IMR-90 (cell line): Measurements from ENCODE around the gene MRPL23. TPM values are rescaled to one million over a fixed set of nuclear protein-coding genes. Genes with fewer than 3 reads are reported as not detected.

Experiments used
- ATAC-seq: fragments of 200-7000 bp; cut with Tn5 transposase; 2 replicates; pipeline ENCODE4 v1.9.1; 2020; ENCODE audit warnings: low read depth, mild to moderate bottlenecking, moderate library complexity
- BruUV-seq: library from RNA; stranded (reverse); fragments of 400-500 nt; replicated peaks from 2 replicates; lab custom pipeline; 2021; lab: Mats Ljungman, UMichigan
- CTCF ChIA-PET: fragments of 300-600 bp; formaldehyde crosslinking; extraction: SDS; loops from one replicate; lab custom pipeline; 2021; ENCODE audit warnings: antibody characterized with exemption; lab: Yijun Ruan, JAX
- POLR2A ChIA-PET: fragments of 300-600 bp; sonication (Branson Sonifier 250); formaldehyde crosslinking; loops from one replicate; lab custom pipeline; 2022; ENCODE audit warnings: antibody characterized with exemption; ENCODE audit not compliant: unreplicated experiment; lab: Charles Lee
- DNase-seq: peaks from one replicate; pipeline ENCODE4 v3.0.0; 2013
- H2AFZ ChIP-seq: replicated peaks from 2 replicates; pipeline ENCODE3; 2013; ENCODE audit warnings: low read length, mild to moderate bottlenecking; ENCODE audit not compliant: poor library complexity
- H2AK5ac ChIP-seq: 2 replicates; pipeline ENCODE4 v1.6.1; 2013; ENCODE audit warnings: low read depth, low read length, inconsistent platforms
- H2AK9ac ChIP-seq: replicated peaks from 2 replicates; pipeline ENCODE3; 2013; ENCODE audit warnings: mild to moderate bottlenecking, low read depth, low read length, moderate library complexity; ENCODE audit not compliant: poor library complexity
- H2BK120ac ChIP-seq: 2 replicates; pipeline ENCODE4 v1.6.1; 2013; ENCODE audit warnings: low read depth, low read length, inconsistent platforms
- H2BK15ac ChIP-seq: 3 replicates; pipeline ENCODE4 v1.6.1; 2013; ENCODE audit warnings: low read depth, low read length, inconsistent platforms
- H2BK20ac ChIP-seq: 2 replicates; pipeline ENCODE4 v1.6.1; 2013; ENCODE audit warnings: low read depth, mild to moderate bottlenecking, inconsistent platforms, low read length, moderate library complexity
- H2BK5ac ChIP-seq: 2 replicates; pipeline ENCODE4 v1.6.1; 2013; ENCODE audit warnings: mild to moderate bottlenecking, low read depth, low read length, inconsistent platforms; ENCODE audit not compliant: poor library complexity, severe bottlenecking
- H3K14ac ChIP-seq: replicated peaks from 2 replicates; pipeline ENCODE4 v1.6.1; 2013; ENCODE audit warnings: low read depth, low read length, inconsistent platforms
- H3K18ac ChIP-seq: 2 replicates; pipeline ENCODE4 v1.6.1; 2013; ENCODE audit warnings: low read depth, low read length, control low read depth
- H3K23ac ChIP-seq: 2 replicates; pipeline ENCODE4 v1.6.1; 2013; ENCODE audit warnings: low read depth, low read length, inconsistent platforms
- H3K27ac ChIP-seq: 2 replicates; pipeline ENCODE4 v1.5.1; 2013; ENCODE audit warnings: mild to moderate bottlenecking, control low read depth, low read length; ENCODE audit not compliant: insufficient read depth
- H3K27me3 ChIP-seq: 2 replicates; pipeline ENCODE4 v1.6.1; 2013; ENCODE audit warnings: low read length; ENCODE audit not compliant: control insufficient read depth, insufficient read depth
- H3K36me3 ChIP-seq: 2 replicates; pipeline ENCODE4 v1.6.1; 2013; ENCODE audit warnings: low read length, mixed read lengths; ENCODE audit not compliant: control insufficient read depth, insufficient read depth
- H3K4ac ChIP-seq: 2 replicates; pipeline ENCODE4 v1.6.1; 2013; ENCODE audit warnings: low read depth, low read length, inconsistent platforms
- H3K4me1 ChIP-seq: 2 replicates; pipeline ENCODE4 v1.6.1; 2013; ENCODE audit warnings: low read length, mixed read lengths; ENCODE audit not compliant: control insufficient read depth, insufficient read depth
- H3K4me2 ChIP-seq: 2 replicates; pipeline ENCODE4 v1.6.1; 2013; ENCODE audit warnings: low read depth, mild to moderate bottlenecking, control low read depth, low read length, moderate library complexity
- H3K4me3 ChIP-seq: 2 replicates; pipeline ENCODE4 v1.5.1; 2013; ENCODE audit warnings: low read depth, mild to moderate bottlenecking, control low read depth, low read length, moderate library complexity; ENCODE audit not compliant: insufficient read depth
- H3K56ac ChIP-seq: 2 replicates; pipeline ENCODE4 v1.6.1; 2013; ENCODE audit warnings: low read length, inconsistent platforms; ENCODE audit not compliant: insufficient read depth; ENCODE audit errors: extremely low read depth
- H3K79me1 ChIP-seq, 2 experiments: 2 replicates each; pipeline ENCODE4 v1.6.1; 2013; ENCODE audit warnings: low read length in 2 of 2, inconsistent platforms in 1 of 2, low read depth in 1 of 2
- H3K9ac ChIP-seq: 2 replicates; pipeline ENCODE4 v1.6.1; 2013; ENCODE audit warnings: low read depth, low read length, control low read depth
- H3K9me1 ChIP-seq: 2 replicates; pipeline ENCODE4 v1.6.1; 2013; ENCODE audit warnings: low read length, inconsistent platforms; ENCODE audit not compliant: insufficient read depth
- H3K9me3 ChIP-seq: 2 replicates; pipeline ENCODE4 v1.6.1; 2013; ENCODE audit warnings: low read length; ENCODE audit not compliant: control insufficient read depth, insufficient read depth
- H4K20me1 ChIP-seq: 2 replicates; pipeline ENCODE4 v1.6.1; 2013; ENCODE audit warnings: low read length, inconsistent platforms; ENCODE audit not compliant: insufficient read depth
- H4K5ac ChIP-seq: 2 replicates; pipeline ENCODE4 v1.6.1; 2013; ENCODE audit warnings: mild to moderate bottlenecking, low read depth, low read length, control low read depth
- H4K8ac ChIP-seq, 2 experiments: 2 replicates each; pipeline ENCODE4 v1.6.1; 2013; ENCODE audit warnings: low read depth in 2 of 2, low read length in 2 of 2, control low read depth in 1 of 2, inconsistent platforms in 1 of 2
- H4K91ac ChIP-seq: 2 replicates; pipeline ENCODE4 v1.6.1; 2013; ENCODE audit warnings: low read depth, low read length, inconsistent platforms; ENCODE audit not compliant: insufficient read depth
- CEBPB ChIP-seq: IDR thresholded peaks from 2 replicates; pipeline ENCODE4 v1.6.1; 2012; ENCODE audit warnings: low read depth, low read length, improper control_type of control experiment
- CHD1 ChIP-seq: IDR thresholded peaks from 2 replicates; pipeline ENCODE4 v1.6.1; 2012; ENCODE audit warnings: low read depth, low read length, improper control_type of control experiment
- FOS ChIP-seq: fragments of 150-350 bp; IDR thresholded peaks from 2 replicates; pipeline ENCODE4 v1.6.1; 2016; ENCODE audit warnings: low read depth, low read length
- MAFK ChIP-seq: IDR thresholded peaks from 2 replicates; pipeline ENCODE4 v1.6.1; 2012; ENCODE audit warnings: low read depth, low read length, improper control_type of control experiment
- MAZ ChIP-seq: IDR thresholded peaks from 2 replicates; pipeline ENCODE4 v1.6.1; 2012; ENCODE audit warnings: low read depth, mild to moderate bottlenecking, low read length, improper control_type of control experiment, moderate library complexity, borderline replicate concordance
- MXI1 ChIP-seq: IDR thresholded peaks from 2 replicates; pipeline ENCODE4 v1.6.1; 2012; ENCODE audit warnings: low read depth, mild to moderate bottlenecking, low read length, moderate library complexity, borderline replicate concordance
- NFE2L2 ChIP-seq: fragments of 150-350 bp; IDR thresholded peaks from 2 replicates; pipeline ENCODE4 v1.6.1; 2016; ENCODE audit warnings: low read depth, mild to moderate bottlenecking, low read length
- POLR2A ChIP-seq: IDR thresholded peaks from 2 replicates; pipeline ENCODE4 v1.6.1; 2012; ENCODE audit warnings: mild to moderate bottlenecking, low read depth, low read length
- RAD21 ChIP-seq: IDR thresholded peaks from 2 replicates; pipeline ENCODE4 v1.6.1; 2012; ENCODE audit warnings: low read length, improper control_type of control experiment
- RCOR1 ChIP-seq: IDR thresholded peaks from 2 replicates; pipeline ENCODE4 v1.6.1; 2012; ENCODE audit warnings: mild to moderate bottlenecking, low read length, improper control_type of control experiment; ENCODE audit not compliant: insufficient replicate concordance
- RFX5 ChIP-seq: IDR thresholded peaks from 2 replicates; pipeline ENCODE4 v1.8.0; 2012; ENCODE audit warnings: low read depth, mild to moderate bottlenecking, low read length, moderate library complexity
- SMC3 ChIP-seq: fragments of 150-350 bp; IDR thresholded peaks from 2 replicates; pipeline ENCODE4 v1.6.1; 2016; ENCODE audit warnings: low read depth, mild to moderate bottlenecking, antibody characterized with exemption, low read length, moderate library complexity
- WGBS, 2 experiments: methylation state at CpG; one replicate each; pipeline versions ENCODE4 v1.1.5 to v1.1.7; 2013; ENCODE audit warnings: missing lambda C conversion rate in 2 of 2; ENCODE audit not compliant: insufficient read length in 1 of 2; ENCODE audit errors: extremely low coverage in 2 of 2; 5-methylcytosine and 5-hydroxymethylcytosine counted together
- dilution Hi-C: fragments of 300-500 bp; cut with HindIII; formaldehyde crosslinking; loops from one replicate; pipeline ENCODE4 v1.14.3; 2018; ENCODE audit warnings: low sequenced_read_pairs; ENCODE audit not compliant: unreplicated experiment
- in situ Hi-C: fragments of 300-500 bp; cut with MboI; formaldehyde crosslinking; loops from 3 replicates; pipeline ENCODE4 v1.14.3; 2019; ENCODE audit warnings: low sequenced_read_pairs, inconsistent platforms, mixed read lengths
- intact Hi-C: fragments of 100-400 bp; cut with micrococcal nuclease; formaldehyde crosslinking; loops from 2 replicates; pipeline ENCODE4 v1.10.0; 2022
- polyA plus RNA-seq, 3 experiments: library from polyadenylated mRNA; depleted of rRNA; stranded (reverse); fragments of >200 nt; gene quantifications; 2 replicates each; pipeline ENCODE4 v1.2.3, GENCODE V29; 2012; ENCODE audit warnings: low replicate concordance in 1 of 3
- total RNA-seq: library from RNA; depleted of rRNA; stranded (reverse); fragments of >200 nt; gene quantifications from 2 replicates; pipeline ENCODE4 v1.2.3, GENCODE V29; 2012
- TF ChIP-seq, protein P1 (sequence below): fragments of 150-350 bp; IDR thresholded peaks from 2 replicates; pipeline ENCODE4 v1.6.1; 2016; ENCODE audit warnings: low read depth, mild to moderate bottlenecking, low read length, moderate library complexity, borderline replicate concordance
- TF ChIP-seq, protein P2 (sequence below): conservative IDR thresholded peaks from 2 replicates; pipeline ENCODE4 v1.5.1; 2012; ENCODE audit warnings: mild to moderate bottlenecking, low read depth, low read length, improper control_type of control experiment

MRPL23 gene
- total and polyA plus RNA-seq, 2 of the 4 experiments (the other 2 are of a cell fraction), result 68.4 to 114 TPM

DNA sequence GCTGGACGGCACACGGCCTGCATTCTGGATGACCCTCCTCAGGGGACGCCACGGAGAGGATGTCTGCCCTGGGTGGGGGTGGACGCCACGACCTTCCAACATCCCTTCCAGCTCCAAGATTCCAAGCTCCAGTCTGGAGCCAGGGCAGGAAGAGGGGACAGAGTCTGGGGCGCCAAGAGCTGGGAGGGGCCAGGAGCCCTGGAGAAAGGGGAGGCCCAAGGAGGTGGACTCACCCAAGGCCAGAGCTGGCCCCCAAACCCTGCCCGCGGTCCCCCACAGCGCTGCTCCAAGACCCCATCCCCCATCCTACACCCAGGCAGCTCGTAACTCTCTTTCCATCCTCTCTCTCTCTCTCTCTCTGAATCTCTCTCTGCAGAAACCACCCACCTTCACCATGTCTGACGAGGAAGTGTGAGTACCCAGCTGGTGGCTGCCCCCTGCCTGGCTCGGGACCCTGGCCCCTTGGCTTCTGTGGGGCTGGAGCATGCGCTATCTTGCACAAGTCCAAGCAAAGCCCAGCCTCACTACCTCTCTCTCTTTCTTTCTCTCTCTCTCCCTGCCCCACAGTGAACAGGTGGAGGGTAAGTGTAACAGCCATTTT lies 24.6 kb upstream of the MRPL23 start:
- dilution Hi-C loops (no loop called here), intact Hi-C loops (no loop called here), in situ Hi-C loops (no loop called here)
- POLR2A ChIA-PET, result no interaction called here
- Histone ChIP-seq H3K56ac (no peak overlapping the region), H2AK5ac (no peak overlapping the region), H4K91ac (no peak overlapping the region), H2BK15ac (no peak overlapping the region), H3K18ac (no peak overlapping the region), H3K79me1 (no peaks in the 10 kb centered on the region), H4K8ac (no peak overlapping the region), H3K27ac (no peak overlapping the region), H3K14ac (no peak overlapping the region), H2AFZ (no peak overlapping the region), H3K36me3 (no peaks in the 10 kb centered on the region), H3K4ac (no peak overlapping the region), H3K9ac (no peak overlapping the region), H4K20me1 (no peaks in the 10 kb centered on the region), H3K9me1 (no peaks in the 10 kb centered on the region), H2BK20ac (no peak overlapping the region), H3K4me2 (no peak overlapping the region), H2BK120ac (no peak overlapping the region), H3K27me3 (peaks cover 10% of the 10 kb centered on the region), H4K5ac (no peak overlapping the region), H3K23ac (no peak overlapping the region), H2BK5ac (no peak overlapping the region), H3K4me1 (no peaks in the 10 kb centered on the region), H3K4me3 (no peak overlapping the region), H2AK9ac (no peak overlapping the region), H3K9me3 (no peaks in the 10 kb centered on the region)
- no peak for TF ChIP-seq RAD21
- no peak for TF ChIP-seq MAFK
- no peak for TF ChIP-seq CHD1
- TF ChIP-seq POLR2A, result no peak
- no peak for TF ChIP-seq FOS
- TF ChIP-seq RFX5, result no peak
- TF ChIP-seq RCOR1, result no peak
- no peak for TF ChIP-seq CEBPB
- no peak for TF ChIP-seq MAZ
- TF ChIP-seq, protein P1, sequence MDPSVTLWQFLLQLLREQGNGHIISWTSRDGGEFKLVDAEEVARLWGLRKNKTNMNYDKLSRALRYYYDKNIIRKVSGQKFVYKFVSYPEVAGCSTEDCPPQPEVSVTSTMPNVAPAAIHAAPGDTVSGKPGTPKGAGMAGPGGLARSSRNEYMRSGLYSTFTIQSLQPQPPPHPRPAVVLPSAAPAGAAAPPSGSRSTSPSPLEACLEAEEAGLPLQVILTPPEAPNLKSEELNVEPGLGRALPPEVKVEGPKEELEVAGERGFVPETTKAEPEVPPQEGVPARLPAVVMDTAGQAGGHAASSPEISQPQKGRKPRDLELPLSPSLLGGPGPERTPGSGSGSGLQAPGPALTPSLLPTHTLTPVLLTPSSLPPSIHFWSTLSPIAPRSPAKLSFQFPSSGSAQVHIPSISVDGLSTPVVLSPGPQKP, result no peak
- no peak for TF ChIP-seq NFE2L2
- no peak for TF ChIP-seq MXI1
- TF ChIP-seq, protein P2, sequence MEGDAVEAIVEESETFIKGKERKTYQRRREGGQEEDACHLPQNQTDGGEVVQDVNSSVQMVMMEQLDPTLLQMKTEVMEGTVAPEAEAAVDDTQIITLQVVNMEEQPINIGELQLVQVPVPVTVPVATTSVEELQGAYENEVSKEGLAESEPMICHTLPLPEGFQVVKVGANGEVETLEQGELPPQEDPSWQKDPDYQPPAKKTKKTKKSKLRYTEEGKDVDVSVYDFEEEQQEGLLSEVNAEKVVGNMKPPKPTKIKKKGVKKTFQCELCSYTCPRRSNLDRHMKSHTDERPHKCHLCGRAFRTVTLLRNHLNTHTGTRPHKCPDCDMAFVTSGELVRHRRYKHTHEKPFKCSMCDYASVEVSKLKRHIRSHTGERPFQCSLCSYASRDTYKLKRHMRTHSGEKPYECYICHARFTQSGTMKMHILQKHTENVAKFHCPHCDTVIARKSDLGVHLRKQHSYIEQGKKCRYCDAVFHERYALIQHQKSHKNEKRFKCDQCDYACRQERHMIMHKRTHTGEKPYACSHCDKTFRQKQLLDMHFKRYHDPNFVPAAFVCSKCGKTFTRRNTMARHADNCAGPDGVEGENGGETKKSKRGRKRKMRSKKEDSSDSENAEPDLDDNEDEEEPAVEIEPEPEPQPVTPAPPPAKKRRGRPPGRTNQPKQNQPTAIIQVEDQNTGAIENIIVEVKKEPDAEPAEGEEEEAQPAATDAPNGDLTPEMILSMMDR, result no peak
- TF ChIP-seq SMC3, result no peak
- CTCF ChIA-PET, result no interaction called here
- no peak for ATAC-seq
- WGBS, 2 experiments, result 52% methylated on average over 4 of the region's 14 CpGs; no CpG with 5 or more reads in 1 of the 2 experiments
- BruUV-seq, result no TSS peak
- no peak for DNase-seq
